Osteocyte (in vitro differentiated cells): ENCODE results near the gene ANKS1B. TPM values are rescaled to one million over a fixed set of nuclear protein-coding genes. Genes with fewer than 3 reads are reported as not detected.

Experiments
- DNase-seq: peaks from one replicate; pipeline ENCODE4 v3.0.0; 2021; ENCODE audit warnings: mixed read lengths; ENCODE audit not compliant: unreplicated experiment; ENCODE audit errors: extremely low spot score
- H3K27ac Mint-ChIP-seq: one replicate; pipeline ENCODE4 v1.8.0; 2021; ENCODE audit warnings: mild to moderate bottlenecking, mixed read lengths; ENCODE audit not compliant: unreplicated experiment
- H3K27me3 Mint-ChIP-seq: one replicate; pipeline ENCODE4 v1.8.0; 2021; ENCODE audit warnings: mixed read lengths; ENCODE audit not compliant: unreplicated experiment
- H3K36me3 Mint-ChIP-seq: one replicate; pipeline ENCODE4 v1.8.0; 2021; ENCODE audit warnings: mixed read lengths; ENCODE audit not compliant: unreplicated experiment
- H3K4me1 Mint-ChIP-seq: one replicate; pipeline ENCODE4 v1.8.0; 2021; ENCODE audit warnings: mixed read lengths; ENCODE audit not compliant: unreplicated experiment
- H3K4me3 Mint-ChIP-seq: one replicate; pipeline ENCODE4 v1.8.0; 2021; ENCODE audit warnings: mild to moderate bottlenecking, moderate library complexity, mixed read lengths; ENCODE audit not compliant: unreplicated experiment
- H3K9me3 Mint-ChIP-seq: one replicate; pipeline ENCODE4 v1.8.0; 2021; ENCODE audit warnings: mixed read lengths; ENCODE audit not compliant: unreplicated experiment
- total RNA-seq: library from RNA; stranded (reverse); gene quantifications from 2 replicates; pipeline ENCODE4 v1.2.1, GENCODE V29; 2021
- TF ChIP-seq, protein P1 (sequence below): fragments of 200-600 bp; sonication (generic); IDR thresholded peaks from 2 replicates; pipeline ENCODE4 v1.5.0; 2021; ENCODE audit warnings: antibody characterized with exemption, mild to moderate bottlenecking, moderate library complexity

Gene ANKS1B
- total RNA-seq, 1 donor from 2014 or later = 0.70 TPM

GRCh38 chr12:98796745-98797144 is 1188.0 kb downstream of the ANKS1B start:
- Mint-ChIP-seq H3K27me3 (peaks cover 28% of the 10 kb centered on the region), H3K36me3 (no peaks in the 10 kb centered on the region), H3K9me3 (no peaks in the 10 kb centered on the region), H3K27ac (no peak overlapping the region), H3K4me1 (no peaks in the 10 kb centered on the region), H3K4me3 (no peak overlapping the region)
- no peak for DNase-seq
- TF ChIP-seq, protein P1, sequence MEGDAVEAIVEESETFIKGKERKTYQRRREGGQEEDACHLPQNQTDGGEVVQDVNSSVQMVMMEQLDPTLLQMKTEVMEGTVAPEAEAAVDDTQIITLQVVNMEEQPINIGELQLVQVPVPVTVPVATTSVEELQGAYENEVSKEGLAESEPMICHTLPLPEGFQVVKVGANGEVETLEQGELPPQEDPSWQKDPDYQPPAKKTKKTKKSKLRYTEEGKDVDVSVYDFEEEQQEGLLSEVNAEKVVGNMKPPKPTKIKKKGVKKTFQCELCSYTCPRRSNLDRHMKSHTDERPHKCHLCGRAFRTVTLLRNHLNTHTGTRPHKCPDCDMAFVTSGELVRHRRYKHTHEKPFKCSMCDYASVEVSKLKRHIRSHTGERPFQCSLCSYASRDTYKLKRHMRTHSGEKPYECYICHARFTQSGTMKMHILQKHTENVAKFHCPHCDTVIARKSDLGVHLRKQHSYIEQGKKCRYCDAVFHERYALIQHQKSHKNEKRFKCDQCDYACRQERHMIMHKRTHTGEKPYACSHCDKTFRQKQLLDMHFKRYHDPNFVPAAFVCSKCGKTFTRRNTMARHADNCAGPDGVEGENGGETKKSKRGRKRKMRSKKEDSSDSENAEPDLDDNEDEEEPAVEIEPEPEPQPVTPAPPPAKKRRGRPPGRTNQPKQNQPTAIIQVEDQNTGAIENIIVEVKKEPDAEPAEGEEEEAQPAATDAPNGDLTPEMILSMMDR = no peak

DNA sequence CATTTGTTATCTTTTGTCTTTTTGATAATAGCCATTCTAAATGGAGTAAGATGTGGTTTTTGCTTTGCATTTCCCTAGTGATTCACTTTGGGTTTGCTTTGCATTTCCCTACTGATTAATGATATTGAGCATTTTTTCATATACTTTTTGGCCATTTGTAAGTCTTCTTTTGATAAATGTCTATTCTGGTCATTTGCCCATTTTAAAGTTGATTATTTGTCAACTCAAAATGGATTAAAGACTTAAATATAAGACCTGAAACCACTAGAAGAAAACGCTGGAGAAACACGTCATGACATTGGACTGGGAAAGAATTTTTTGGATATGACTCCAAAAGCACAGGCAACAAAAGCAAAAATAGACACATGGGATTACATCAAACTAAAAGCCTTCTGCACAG is 1191.6 kb downstream of the ANKS1B start:
- peaks cover 35% of the 10 kb centered on the region for H3K27me3 Mint-ChIP-seq
- no peaks in the 10 kb centered on the region for H3K9me3 Mint-ChIP-seq
- no peak overlapping the region for H3K4me3 Mint-ChIP-seq
- H3K36me3 Mint-ChIP-seq = no peaks in the 10 kb centered on the region
- no peak overlapping the region for H3K27ac Mint-ChIP-seq
- H3K4me1 Mint-ChIP-seq = no peaks in the 10 kb centered on the region
- TF ChIP-seq, protein P1 = no peak
- no peak for DNase-seq

DNA sequence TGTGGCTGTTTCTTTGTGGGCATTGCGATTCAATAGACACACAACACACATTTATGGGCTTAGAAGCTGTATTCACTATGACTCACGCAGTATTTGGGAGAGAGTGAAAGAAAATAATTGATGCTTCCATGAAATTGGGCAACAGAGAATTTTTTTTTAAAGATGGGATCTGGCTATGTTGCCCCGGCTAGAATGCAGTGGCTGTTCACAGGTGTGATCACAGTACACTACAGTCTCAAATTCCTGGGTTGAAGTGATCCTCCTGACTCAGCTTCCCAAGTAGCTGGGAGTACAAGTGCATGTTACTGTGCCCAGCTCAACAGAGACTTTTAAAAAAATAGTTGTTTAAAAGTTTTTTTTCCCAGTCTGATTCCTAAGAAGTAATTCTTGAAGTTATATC is 1193.3 kb downstream of the ANKS1B start:
- Mint-ChIP-seq H3K9me3 (no peaks in the 10 kb centered on the region), H3K27me3 (peaks cover 31% of the 10 kb centered on the region), H3K36me3 (no peaks in the 10 kb centered on the region), H3K27ac (no peak overlapping the region), H3K4me1 (no peaks in the 10 kb centered on the region), H3K4me3 (no peak overlapping the region)
- no peak for DNase-seq
- TF ChIP-seq, protein P1 = no peak

GRCh38 chr12:98788396-98788795 is 1196.3 kb downstream of the ANKS1B start:
- H3K36me3 Mint-ChIP-seq = no peaks in the 10 kb centered on the region
- DNase-seq = no peak

DNA sequence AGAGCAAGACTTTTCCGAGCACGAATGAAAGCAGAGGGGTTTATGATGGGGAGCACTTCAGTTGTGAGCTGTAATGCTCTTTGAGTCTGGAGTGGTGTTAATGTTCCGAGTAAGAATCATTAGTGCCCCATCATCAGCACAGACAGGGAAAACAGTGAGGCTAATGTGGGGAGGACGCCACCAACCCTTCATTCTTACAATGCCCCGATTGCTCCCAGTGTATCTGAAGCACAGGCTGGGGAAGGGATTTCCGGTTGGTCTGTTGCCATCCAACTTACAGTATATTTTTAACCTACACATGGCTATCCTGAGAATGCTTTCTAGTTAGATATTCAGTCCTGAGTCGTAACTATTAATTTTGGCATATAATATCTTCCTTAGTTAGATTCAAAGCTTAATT is 1198.1 kb downstream of the ANKS1B start:
- no peaks in the 10 kb centered on the region for H3K4me1 Mint-ChIP-seq
- no peaks in the 10 kb centered on the region for H3K9me3 Mint-ChIP-seq
- no peaks in the 10 kb centered on the region for H3K36me3 Mint-ChIP-seq
- H3K4me3 Mint-ChIP-seq = no peak overlapping the region
- peaks cover 23% of the 10 kb centered on the region for H3K27me3 Mint-ChIP-seq
- TF ChIP-seq, protein P1 = no peak
- no peak overlapping the region for H3K27ac Mint-ChIP-seq
- DNase-seq = no peak

More at GRCh38 chr12:98788396-98788795, 1196.3 kb downstream of the ANKS1B start:
- no peak overlapping the region for H3K27ac Mint-ChIP-seq
- TF ChIP-seq, protein P1 = no peak
- no peak overlapping the region for H3K4me3 Mint-ChIP-seq
- no peaks in the 10 kb centered on the region for H3K9me3 Mint-ChIP-seq
- peaks cover 22% of the 10 kb centered on the region for H3K27me3 Mint-ChIP-seq
- no peaks in the 10 kb centered on the region for H3K4me1 Mint-ChIP-seq
